HL-60 (cell line): ENCODE results near the gene OPA1.

Experiments
- DNase-seq, 2 experiments: peaks; one replicate each; pipeline ENCODE4 v3.0.0-alpha.2; 2010 to 2020; ENCODE audit warnings: low read depth in 1 of 2, low spot score in 1 of 2
- H3K27ac ChIP-seq: fragments of 250-450 bp; sonication (Bioruptor Pico); replicated peaks from 2 replicates; pipeline ENCODE4 v1.5.1; 2020; ENCODE audit warnings: mild to moderate bottlenecking, moderate library complexity
- H3K27me3 ChIP-seq: fragments of 250-450 bp; sonication (Bioruptor Pico); 2 replicates; pipeline ENCODE4 v1.5.1; 2021; ENCODE audit warnings: mild to moderate bottlenecking, moderate library complexity; ENCODE audit not compliant: insufficient read depth, poor library complexity, severe bottlenecking
- H3K4me3 ChIP-seq: replicated peaks from 2 replicates; pipeline ENCODE4 v1.5.1; 2011; ENCODE audit warnings: mild to moderate bottlenecking, control low read depth, low read length; ENCODE audit not compliant: insufficient read depth
- CTCF ChIP-seq: IDR thresholded peaks from one replicate; pipeline ENCODE4 v1.5.1; 2011; ENCODE audit warnings: low read length, control low read depth, inconsistent platforms; ENCODE audit not compliant: insufficient read depth
- GABPA ChIP-seq: IDR thresholded peaks from 2 replicates; pipeline ENCODE4 v1.6.1; 2012; ENCODE audit warnings: low read depth
- POLR2AphosphoS5 ChIP-seq: IDR thresholded peaks from 2 replicates; pipeline ENCODE4 v1.6.1; 2012; ENCODE audit warnings: low read depth
- REST ChIP-seq: IDR thresholded peaks from 2 replicates; pipeline ENCODE4 v1.6.1; 2012; ENCODE audit warnings: low read depth; ENCODE audit not compliant: insufficient replicate concordance
- SPI1 ChIP-seq: IDR thresholded peaks from 2 replicates; pipeline ENCODE4 v1.6.1; 2012; ENCODE audit warnings: low read depth, mild to moderate bottlenecking, borderline replicate concordance

OPA1 gene

GRCh38 chr3:193621127-193621526, 28.1 kb downstream of the OPA1 start:
- Histone ChIP-seq H3K27ac (no peak overlapping the region), H3K4me3 (no peak overlapping the region), H3K27me3 (no peaks in the 10 kb centered on the region)
- TF ChIP-seq CTCF: no peak
- TF ChIP-seq SPI1: no peak
- TF ChIP-seq REST: no peak
- TF ChIP-seq POLR2AphosphoS5: no peak
- TF ChIP-seq GABPA: no peak
- no peak for DNase-seq

GRCh38 chr3:193630005-193630404, 37.0 kb downstream of the OPA1 start:
- Histone ChIP-seq H3K27me3 (no peaks in the 10 kb centered on the region), H3K4me3 (no peak overlapping the region), H3K27ac (no peak overlapping the region)
- TF ChIP-seq CTCF (no peak), POLR2AphosphoS5 (no peak), SPI1 (no peak), GABPA (no peak), REST (no peak)
- DNase-seq: no peak

GRCh38 chr3:193637831-193638230, 44.8 kb downstream of the OPA1 start:
- no peak for DNase-seq
- Histone ChIP-seq H3K27me3 (no peaks in the 10 kb centered on the region), H3K27ac (no peak overlapping the region), H3K4me3 (no peak overlapping the region)
- no peak for TF ChIP-seq GABPA
- no peak for TF ChIP-seq REST
- TF ChIP-seq CTCF: no peak
- TF ChIP-seq POLR2AphosphoS5: no peak
- TF ChIP-seq SPI1: no peak
